Parathyroid adenoma (tissue), 2 donors: ENCODE results near the gene SYP.
A peak's percentile ranks its signal among the peaks of the same experiment; 100 is the strongest.
"Not testable (repeated sequence)": the region's sequence is repeated elsewhere in the genome, so short reads cannot be mapped to it uniquely, and the experiment has no call there.

Experiments
- H2AFZ ChIP-seq: fragments of 300-600 bp; sonication (generic); one replicate; pipeline ENCODE4 v1.7.0; 2017; ENCODE audit warnings: antibody characterized with exemption, mild to moderate bottlenecking
- H3K27ac ChIP-seq: fragments of 300-600 bp; sonication (generic); one replicate; pipeline ENCODE4 v1.7.0; 2017
- H3K27me3 ChIP-seq: fragments of 300-600 bp; sonication (generic); one replicate; pipeline ENCODE4 v1.7.0; 2017; ENCODE audit warnings: low read length; ENCODE audit not compliant: control insufficient read depth, insufficient read depth
- H3K36me3 ChIP-seq: fragments of 300-600 bp; sonication (generic); one replicate; pipeline ENCODE4 v1.7.0; 2017; ENCODE audit warnings: low read length; ENCODE audit not compliant: control insufficient read depth, insufficient read depth
- H3K4me1 ChIP-seq: fragments of 300-600 bp; sonication (generic); one replicate; pipeline ENCODE4 v1.7.0; 2017; ENCODE audit warnings: control low read depth
- H3K4me2 ChIP-seq: fragments of 300-600 bp; sonication (generic); one replicate; pipeline ENCODE4 v1.7.0; 2017; ENCODE audit warnings: low read length
- H3K4me3 ChIP-seq: fragments of 300-600 bp; sonication (generic); one replicate; pipeline ENCODE4 v1.7.0; 2017; ENCODE audit warnings: low read depth, low read length
- H3K79me2 ChIP-seq: fragments of 300-600 bp; sonication (generic); one replicate; pipeline ENCODE4 v1.7.0; 2017; ENCODE audit warnings: control low read depth
- H3K9ac ChIP-seq: fragments of 300-600 bp; sonication (generic); one replicate; pipeline ENCODE4 v1.7.0; 2017; ENCODE audit warnings: mild to moderate bottlenecking
- H3K9me3 ChIP-seq: fragments of 300-600 bp; sonication (generic); one replicate; pipeline ENCODE4 v1.7.0; 2017; ENCODE audit warnings: low read length; ENCODE audit not compliant: control insufficient read depth
- TF ChIP-seq, protein P1 (sequence below): fragments of 300-600 bp; sonication (generic); IDR thresholded peaks from one replicate; pipeline ENCODE4 v1.7.0; 2017; ENCODE audit warnings: antibody characterized with exemption, mild to moderate bottlenecking
- donor health status: primary hyperparathyroidism.

The SYP gene

DNA sequence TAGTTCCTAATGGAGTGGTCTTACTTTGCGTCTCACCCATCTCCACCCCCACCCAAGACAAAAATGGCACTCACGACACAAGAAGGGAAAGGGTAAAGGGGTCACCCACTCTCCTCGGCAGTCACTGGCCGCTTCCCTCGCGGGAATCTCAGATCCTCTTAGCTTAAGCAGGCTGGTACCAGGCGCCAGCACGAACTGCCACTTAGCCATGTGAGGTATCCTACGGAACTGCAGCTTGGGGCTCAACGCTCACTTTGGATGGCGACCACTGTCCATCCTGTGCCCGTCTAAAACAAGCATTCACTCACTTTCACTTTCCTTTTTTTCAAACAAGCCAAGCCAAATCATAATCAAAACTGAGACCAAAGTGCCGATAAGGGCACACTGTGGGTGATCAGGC is 52.1 kb downstream of the SYP start:
- Histone ChIP-seq H3K9ac (no peak overlapping the region), H3K36me3 (no peaks in the 10 kb centered on the region), H3K27me3 (no peaks in the 10 kb centered on the region), H3K4me1 (no peaks in the 10 kb centered on the region), H3K4me3 (no peak overlapping the region), H2AFZ (no peak overlapping the region), H3K9me3 (no peaks in the 10 kb centered on the region), H3K79me2 (no peaks in the 10 kb centered on the region), H3K4me2 (no peak overlapping the region), H3K27ac (no peak overlapping the region)
- TF ChIP-seq, protein P1, sequence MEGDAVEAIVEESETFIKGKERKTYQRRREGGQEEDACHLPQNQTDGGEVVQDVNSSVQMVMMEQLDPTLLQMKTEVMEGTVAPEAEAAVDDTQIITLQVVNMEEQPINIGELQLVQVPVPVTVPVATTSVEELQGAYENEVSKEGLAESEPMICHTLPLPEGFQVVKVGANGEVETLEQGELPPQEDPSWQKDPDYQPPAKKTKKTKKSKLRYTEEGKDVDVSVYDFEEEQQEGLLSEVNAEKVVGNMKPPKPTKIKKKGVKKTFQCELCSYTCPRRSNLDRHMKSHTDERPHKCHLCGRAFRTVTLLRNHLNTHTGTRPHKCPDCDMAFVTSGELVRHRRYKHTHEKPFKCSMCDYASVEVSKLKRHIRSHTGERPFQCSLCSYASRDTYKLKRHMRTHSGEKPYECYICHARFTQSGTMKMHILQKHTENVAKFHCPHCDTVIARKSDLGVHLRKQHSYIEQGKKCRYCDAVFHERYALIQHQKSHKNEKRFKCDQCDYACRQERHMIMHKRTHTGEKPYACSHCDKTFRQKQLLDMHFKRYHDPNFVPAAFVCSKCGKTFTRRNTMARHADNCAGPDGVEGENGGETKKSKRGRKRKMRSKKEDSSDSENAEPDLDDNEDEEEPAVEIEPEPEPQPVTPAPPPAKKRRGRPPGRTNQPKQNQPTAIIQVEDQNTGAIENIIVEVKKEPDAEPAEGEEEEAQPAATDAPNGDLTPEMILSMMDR = no peak

DNA sequence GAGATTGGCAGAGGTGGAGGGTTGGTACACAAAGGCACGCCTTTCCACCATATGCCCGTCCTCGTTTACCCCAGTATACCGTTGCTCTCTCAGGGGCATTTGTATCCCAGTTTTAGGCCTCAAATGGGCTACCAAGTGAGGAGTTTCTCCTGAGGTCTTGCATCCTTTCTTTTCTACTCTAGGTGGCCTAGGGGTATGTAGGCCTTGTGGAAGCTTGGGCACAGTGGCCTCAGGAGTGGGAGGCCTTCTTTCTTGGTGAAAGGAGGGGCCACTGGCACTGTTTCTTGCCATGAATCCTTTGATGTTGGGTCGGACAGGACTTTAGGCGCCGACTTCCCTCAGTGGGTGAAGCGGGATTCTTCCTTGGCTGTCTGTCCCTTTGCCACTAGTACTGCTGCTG is 52.7 kb downstream of the SYP start:
- no peaks in the 10 kb centered on the region for H3K36me3 ChIP-seq
- TF ChIP-seq, protein P1 = no peak
- H3K4me3 ChIP-seq = no peak overlapping the region
- H3K4me2 ChIP-seq = no peak overlapping the region
- H3K9ac ChIP-seq = no peak overlapping the region
- no peaks in the 10 kb centered on the region for H3K27me3 ChIP-seq
- H2AFZ ChIP-seq = no peak overlapping the region
- no peak overlapping the region for H3K27ac ChIP-seq
- H3K79me2 ChIP-seq = no peaks in the 10 kb centered on the region
- H3K4me1 ChIP-seq = no peaks in the 10 kb centered on the region
- no peaks in the 10 kb centered on the region for H3K9me3 ChIP-seq

DNA sequence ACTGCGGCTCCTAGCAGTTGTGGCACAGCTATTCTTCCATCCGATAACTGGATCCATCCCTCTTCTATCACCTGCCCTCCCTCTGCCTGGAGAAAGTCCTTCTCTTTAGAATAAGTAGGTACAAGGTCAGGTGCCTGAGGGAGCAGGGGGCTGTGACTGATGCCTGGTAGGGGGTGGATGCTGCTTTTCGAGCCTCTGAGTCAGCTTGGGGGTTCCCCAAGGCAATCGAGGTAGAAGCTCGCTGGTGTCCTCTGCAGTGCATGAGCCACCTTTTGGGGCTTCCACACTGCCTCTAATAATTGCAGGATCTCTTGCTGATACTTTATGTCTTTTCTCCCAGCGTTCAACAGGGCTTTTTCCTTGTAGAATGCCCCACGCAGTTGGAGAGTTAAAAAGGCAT is 56.8 kb downstream of the SYP start:
- not testable (repeated sequence) for H3K27me3 ChIP-seq, H3K36me3 ChIP-seq, H2AFZ ChIP-seq, H3K9me3 ChIP-seq, H3K27ac ChIP-seq, H3K4me1 ChIP-seq, H3K79me2 ChIP-seq, H3K9ac ChIP-seq, H3K4me2 ChIP-seq, H3K4me3 ChIP-seq

DNA sequence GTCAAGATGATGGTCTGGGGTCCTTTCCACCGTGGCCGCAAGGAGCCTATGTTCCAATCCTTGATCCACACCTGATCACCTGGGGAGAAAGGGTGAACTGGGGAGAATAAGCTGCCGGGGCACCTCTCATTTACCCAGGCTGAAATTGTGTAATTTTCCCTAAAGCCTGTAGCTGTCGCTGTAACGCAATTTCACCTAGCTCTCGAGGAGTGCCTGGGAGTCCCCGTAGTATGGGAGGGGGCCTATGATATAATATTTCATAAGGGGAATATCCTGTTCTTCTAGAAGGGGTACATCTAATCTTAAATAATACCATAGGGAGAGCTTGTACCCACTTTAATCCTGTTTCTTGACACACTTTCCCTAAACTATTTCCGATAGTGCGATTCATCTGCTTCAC is 57.7 kb downstream of the SYP start:
- not testable (repeated sequence) for H3K4me3 ChIP-seq, H3K27me3 ChIP-seq, H3K27ac ChIP-seq, H3K36me3 ChIP-seq, H3K9me3 ChIP-seq, H3K4me2 ChIP-seq, H2AFZ ChIP-seq, H3K9ac ChIP-seq, H3K79me2 ChIP-seq, H3K4me1 ChIP-seq
- TF ChIP-seq, protein P1 = peak; percentile 44

DNA sequence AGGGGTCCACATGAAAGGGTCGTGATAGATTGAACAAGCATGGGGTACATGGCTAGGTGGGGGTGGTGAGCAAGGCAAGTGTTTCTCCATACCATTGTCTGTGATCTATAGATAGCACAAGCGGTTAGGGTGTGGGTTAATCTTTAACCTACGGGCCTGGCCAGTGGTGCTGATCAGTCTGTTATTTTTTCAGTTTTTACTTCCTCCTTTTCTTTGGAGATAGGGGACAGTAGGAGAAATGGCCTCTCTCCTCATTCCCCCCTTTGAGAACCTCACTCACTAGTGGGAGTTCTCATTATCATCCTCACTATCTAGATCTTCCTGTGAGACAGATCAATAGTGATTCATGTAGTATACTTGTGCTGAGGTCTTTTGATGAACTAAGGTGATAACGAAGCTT is 60.3 kb downstream of the SYP start:
- no peaks in the 10 kb centered on the region for H3K9me3 ChIP-seq

More for the DNA sequence above, 60.3 kb downstream of the SYP start:
- Histone ChIP-seq H2AFZ (no peak overlapping the region), H3K4me2 (no peak overlapping the region), H3K27me3 (no peaks in the 10 kb centered on the region), H3K79me2 (no peaks in the 10 kb centered on the region), H3K27ac (no peak overlapping the region), H3K4me1 (no peaks in the 10 kb centered on the region), H3K4me3 (no peak overlapping the region), H3K36me3 (no peaks in the 10 kb centered on the region), H3K9ac (no peak overlapping the region)
- TF ChIP-seq, protein P1 = no peak
